NCI-H1417 treated with DMSO at 0.1 percent for 48 hours (cell line): ENCODE results near the gene FYB1.
"Not testable (repeated sequence)": the region's sequence is repeated elsewhere in the genome, so short reads cannot be mapped to it uniquely, and the experiment has no call there.

ENCODE experiments used
- DNase-seq: peaks from one replicate; lab custom pipeline; 2025; lab: John Stamatoyannopoulos, UW

Gene FYB1

GRCh38 chr5:39226100-39226451 lies 6.7 kb upstream of the FYB1 start:
- no peak for DNase-seq

GRCh38 chr5:39225405-39226099 lies 6.2 kb upstream of the FYB1 start:
- DNase-seq, result no peak

- no peak for DNase-seq
These were observed 4.9 kb upstream of the FYB1 start for GRCh38 chr5:39224196-39224761.

- DNase-seq, result no peak
These were observed 4.3 kb upstream of the FYB1 start for GRCh38 chr5:39223565-39224156.

GRCh38 chr5:39221671-39222070 lies 2.3 kb upstream of the FYB1 start:
- DNase-seq, result not testable (repeated sequence)

- no peak for DNase-seq
These were observed 1.1 kb upstream of the FYB1 start for GRCh38 chr5:39220280-39221030.

GRCh38 chr5:39218482-39219402 lies 621 bp downstream of the FYB1 start:
- no peak for DNase-seq

- DNase-seq, result no peak
These were observed 1.7 kb downstream of the FYB1 start for GRCh38 chr5:39217365-39218281.

GRCh38 chr5:39216631-39217030 lies 2.7 kb downstream of the FYB1 start:
- no peak for DNase-seq

- no peak for DNase-seq
These were observed 3.5 kb downstream of the FYB1 start for GRCh38 chr5:39215857-39216256.

GRCh38 chr5:39214912-39215709 lies 4.3 kb downstream of the FYB1 start:
- no peak for DNase-seq

GRCh38 chr5:39213447-39214207 lies 5.7 kb downstream of the FYB1 start:
- DNase-seq, result no peak

- no peak for DNase-seq
These were observed 7.6 kb downstream of the FYB1 start for GRCh38 chr5:39211773-39212172.

GRCh38 chr5:39209924-39210323 lies 9.4 kb downstream of the FYB1 start:
- DNase-seq, result no peak

GRCh38 chr5:39208471-39208870 lies 10.9 kb downstream of the FYB1 start:
- DNase-seq, result no peak

- no peak for DNase-seq
These were observed 11.9 kb downstream of the FYB1 start for GRCh38 chr5:39207345-39208045.

GRCh38 chr5:39206630-39207321 lies 12.6 kb downstream of the FYB1 start:
- no peak for DNase-seq

GRCh38 chr5:39205550-39205949 lies 13.8 kb downstream of the FYB1 start:
- DNase-seq, result no peak
